A549 (cell line): ENCODE data around the gene LAMP1.

Experiments used
- CHD4 ChIP-seq: fragments of 200-600 bp; sonication (generic); IDR thresholded peaks from 2 replicates; pipeline ENCODE4 v1.6.1; 2016; ENCODE audit warnings: antibody characterized with exemption, mild to moderate bottlenecking, borderline replicate concordance
- KDM1A ChIP-seq: fragments of 200-600 bp; sonication (generic); IDR thresholded peaks from 2 replicates; pipeline ENCODE4 v1.6.1; 2016; ENCODE audit warnings: low read depth, mild to moderate bottlenecking
- NPAS2 ChIP-seq: fragments of 250-450 bp; sonication (Bioruptor Pico); IDR thresholded peaks from 2 replicates; pipeline ENCODE4 v1.8.0; 2022; ENCODE audit warnings: mild to moderate bottlenecking, moderate library complexity, borderline replicate concordance
- POLR2A ChIP-seq: IDR thresholded peaks from 2 replicates; pipeline ENCODE4 v1.6.1; 2012; ENCODE audit warnings: mild to moderate bottlenecking, low read length
- TF ChIP-seq, protein P1 (sequence below): fragments of >200 bp; sonication (Bioruptor Twin); formaldehyde crosslinking; IDR thresholded peaks from 3 replicates; pipeline ENCODE4 v1.5.1; 2016
- TF ChIP-seq, protein P2 (sequence below): fragments of 250-450 bp; sonication (Bioruptor Pico); IDR thresholded peaks from 2 replicates; pipeline ENCODE4 v1.5.0; 2021; ENCODE audit warnings: mild to moderate bottlenecking, moderate library complexity, borderline replicate concordance
- TF ChIP-seq, protein P3 (sequence below): fragments of 450-650 bp; IDR thresholded peaks from 2 replicates; pipeline ENCODE4 v1.6.1; 2014; ENCODE audit warnings: antibody characterized with exemption
- TF ChIP-seq, protein P4 (sequence below): IDR thresholded peaks from 2 replicates; pipeline ENCODE4 v1.6.1; 2012
- TF ChIP-seq, protein P5 (sequence below): fragments of 200-600 bp; sonication (generic); IDR thresholded peaks from 2 replicates; pipeline ENCODE4 v1.6.1; 2016; ENCODE audit warnings: antibody characterized with exemption, mild to moderate bottlenecking, moderate library complexity

DNA sequence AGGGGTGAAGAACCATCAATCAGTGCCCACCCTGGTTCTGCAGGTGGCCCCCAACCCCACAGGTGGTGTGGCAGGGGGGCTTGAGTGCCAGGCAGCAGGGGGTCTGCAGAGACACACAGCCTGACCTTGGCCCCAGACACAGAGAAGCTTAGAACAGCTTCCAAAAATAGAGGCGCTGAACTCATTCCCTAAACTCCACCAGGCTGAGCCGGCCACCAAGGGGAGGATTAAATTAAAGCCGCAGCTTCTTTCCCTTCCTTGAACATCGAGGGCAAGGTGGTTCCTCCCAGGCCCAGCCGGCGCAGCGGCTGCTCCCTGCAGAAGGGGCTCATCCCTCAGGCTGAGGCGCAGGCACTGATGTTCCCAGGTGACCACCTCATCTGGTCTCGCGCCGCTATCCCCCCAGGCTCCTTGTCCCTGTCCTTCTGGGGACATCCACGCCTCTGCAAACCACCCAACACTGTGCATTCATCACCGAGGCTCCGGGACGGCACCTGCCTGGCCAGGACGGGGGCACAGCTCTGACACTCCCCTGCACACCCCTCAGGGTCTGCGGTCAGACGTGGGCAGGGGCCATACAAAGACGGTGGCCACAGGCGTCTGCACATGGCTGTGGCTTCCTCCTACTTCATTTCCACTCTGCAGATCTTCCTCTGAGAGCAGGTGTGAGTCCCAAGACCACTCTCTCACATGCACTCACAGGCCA, 30.9 kb downstream of the LAMP1 start:
- TF ChIP-seq, protein P1, sequence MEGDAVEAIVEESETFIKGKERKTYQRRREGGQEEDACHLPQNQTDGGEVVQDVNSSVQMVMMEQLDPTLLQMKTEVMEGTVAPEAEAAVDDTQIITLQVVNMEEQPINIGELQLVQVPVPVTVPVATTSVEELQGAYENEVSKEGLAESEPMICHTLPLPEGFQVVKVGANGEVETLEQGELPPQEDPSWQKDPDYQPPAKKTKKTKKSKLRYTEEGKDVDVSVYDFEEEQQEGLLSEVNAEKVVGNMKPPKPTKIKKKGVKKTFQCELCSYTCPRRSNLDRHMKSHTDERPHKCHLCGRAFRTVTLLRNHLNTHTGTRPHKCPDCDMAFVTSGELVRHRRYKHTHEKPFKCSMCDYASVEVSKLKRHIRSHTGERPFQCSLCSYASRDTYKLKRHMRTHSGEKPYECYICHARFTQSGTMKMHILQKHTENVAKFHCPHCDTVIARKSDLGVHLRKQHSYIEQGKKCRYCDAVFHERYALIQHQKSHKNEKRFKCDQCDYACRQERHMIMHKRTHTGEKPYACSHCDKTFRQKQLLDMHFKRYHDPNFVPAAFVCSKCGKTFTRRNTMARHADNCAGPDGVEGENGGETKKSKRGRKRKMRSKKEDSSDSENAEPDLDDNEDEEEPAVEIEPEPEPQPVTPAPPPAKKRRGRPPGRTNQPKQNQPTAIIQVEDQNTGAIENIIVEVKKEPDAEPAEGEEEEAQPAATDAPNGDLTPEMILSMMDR, result no peak
- TF ChIP-seq, protein P2, sequence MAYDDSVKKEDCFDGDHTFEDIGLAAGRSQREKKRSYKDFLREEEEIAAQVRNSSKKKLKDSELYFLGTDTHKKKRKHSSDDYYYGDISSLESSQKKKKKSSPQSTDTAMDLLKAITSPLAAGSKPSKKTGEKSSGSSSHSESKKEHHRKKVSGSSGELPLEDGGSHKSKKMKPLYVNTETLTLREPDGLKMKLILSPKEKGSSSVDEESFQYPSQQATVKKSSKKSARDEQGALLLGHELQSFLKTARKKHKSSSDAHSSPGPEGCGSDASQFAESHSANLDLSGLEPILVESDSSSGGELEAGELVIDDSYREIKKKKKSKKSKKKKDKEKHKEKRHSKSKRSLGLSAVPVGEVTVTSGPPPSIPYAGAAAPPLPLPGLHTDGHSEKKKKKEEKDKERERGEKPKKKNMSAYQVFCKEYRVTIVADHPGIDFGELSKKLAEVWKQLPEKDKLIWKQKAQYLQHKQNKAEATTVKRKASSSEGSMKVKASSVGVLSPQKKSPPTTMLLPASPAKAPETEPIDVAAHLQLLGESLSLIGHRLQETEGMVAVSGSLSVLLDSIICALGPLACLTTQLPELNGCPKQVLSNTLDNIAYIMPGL, result no peak
- no peak for TF ChIP-seq KDM1A
- no peak for TF ChIP-seq NPAS2 (CRISPR knock-in tag)
- no peak for TF ChIP-seq POLR2A
- TF ChIP-seq, protein P3, sequence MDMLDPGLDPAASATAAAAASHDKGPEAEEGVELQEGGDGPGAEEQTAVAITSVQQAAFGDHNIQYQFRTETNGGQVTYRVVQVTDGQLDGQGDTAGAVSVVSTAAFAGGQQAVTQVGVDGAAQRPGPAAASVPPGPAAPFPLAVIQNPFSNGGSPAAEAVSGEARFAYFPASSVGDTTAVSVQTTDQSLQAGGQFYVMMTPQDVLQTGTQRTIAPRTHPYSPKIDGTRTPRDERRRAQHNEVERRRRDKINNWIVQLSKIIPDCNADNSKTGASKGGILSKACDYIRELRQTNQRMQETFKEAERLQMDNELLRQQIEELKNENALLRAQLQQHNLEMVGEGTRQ, result no peak
- TF ChIP-seq CHD4, result no peak
- TF ChIP-seq, protein P4, sequence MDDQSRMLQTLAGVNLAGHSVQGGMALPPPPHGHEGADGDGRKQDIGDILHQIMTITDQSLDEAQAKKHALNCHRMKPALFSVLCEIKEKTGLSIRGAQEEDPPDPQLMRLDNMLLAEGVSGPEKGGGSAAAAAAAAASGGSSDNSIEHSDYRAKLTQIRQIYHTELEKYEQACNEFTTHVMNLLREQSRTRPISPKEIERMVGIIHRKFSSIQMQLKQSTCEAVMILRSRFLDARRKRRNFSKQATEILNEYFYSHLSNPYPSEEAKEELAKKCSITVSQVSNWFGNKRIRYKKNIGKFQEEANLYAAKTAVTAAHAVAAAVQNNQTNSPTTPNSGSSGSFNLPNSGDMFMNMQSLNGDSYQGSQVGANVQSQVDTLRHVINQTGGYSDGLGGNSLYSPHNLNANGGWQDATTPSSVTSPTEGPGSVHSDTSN, result no peak
- TF ChIP-seq, protein P5, sequence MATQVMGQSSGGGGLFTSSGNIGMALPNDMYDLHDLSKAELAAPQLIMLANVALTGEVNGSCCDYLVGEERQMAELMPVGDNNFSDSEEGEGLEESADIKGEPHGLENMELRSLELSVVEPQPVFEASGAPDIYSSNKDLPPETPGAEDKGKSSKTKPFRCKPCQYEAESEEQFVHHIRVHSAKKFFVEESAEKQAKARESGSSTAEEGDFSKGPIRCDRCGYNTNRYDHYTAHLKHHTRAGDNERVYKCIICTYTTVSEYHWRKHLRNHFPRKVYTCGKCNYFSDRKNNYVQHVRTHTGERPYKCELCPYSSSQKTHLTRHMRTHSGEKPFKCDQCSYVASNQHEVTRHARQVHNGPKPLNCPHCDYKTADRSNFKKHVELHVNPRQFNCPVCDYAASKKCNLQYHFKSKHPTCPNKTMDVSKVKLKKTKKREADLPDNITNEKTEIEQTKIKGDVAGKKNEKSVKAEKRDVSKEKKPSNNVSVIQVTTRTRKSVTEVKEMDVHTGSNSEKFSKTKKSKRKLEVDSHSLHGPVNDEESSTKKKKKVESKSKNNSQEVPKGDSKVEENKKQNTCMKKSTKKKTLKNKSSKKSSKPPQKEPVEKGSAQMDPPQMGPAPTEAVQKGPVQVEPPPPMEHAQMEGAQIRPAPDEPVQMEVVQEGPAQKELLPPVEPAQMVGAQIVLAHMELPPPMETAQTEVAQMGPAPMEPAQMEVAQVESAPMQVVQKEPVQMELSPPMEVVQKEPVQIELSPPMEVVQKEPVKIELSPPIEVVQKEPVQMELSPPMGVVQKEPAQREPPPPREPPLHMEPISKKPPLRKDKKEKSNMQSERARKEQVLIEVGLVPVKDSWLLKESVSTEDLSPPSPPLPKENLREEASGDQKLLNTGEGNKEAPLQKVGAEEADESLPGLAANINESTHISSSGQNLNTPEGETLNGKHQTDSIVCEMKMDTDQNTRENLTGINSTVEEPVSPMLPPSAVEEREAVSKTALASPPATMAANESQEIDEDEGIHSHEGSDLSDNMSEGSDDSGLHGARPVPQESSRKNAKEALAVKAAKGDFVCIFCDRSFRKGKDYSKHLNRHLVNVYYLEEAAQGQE, result no peak
